CD4-positive, alpha-beta T cell (primary cell): ENCODE data around the gene HK3. TPM values are rescaled to one million over a fixed set of nuclear protein-coding genes. Genes with fewer than 3 reads are reported as not detected.

Source experiments
- ATAC-seq: fragments of 200-7000 bp; cut with Tn5 transposase; one replicate; pipeline ENCODE4 v1.10.0; 2022; ENCODE audit warnings: mild to moderate bottlenecking; ENCODE audit not compliant: poor library complexity
- CTCF ChIA-PET: fragments of 350-600 bp; sonication (Branson Sonifier 250); formaldehyde crosslinking; loops from one replicate; lab custom pipeline; 2021; ENCODE audit warnings: antibody characterized with exemption, inconsistent platforms; lab: Charles Lee
- POLR2A ChIA-PET: fragments of 350-600 bp; sonication (Branson Sonifier 250); formaldehyde crosslinking; loops from one replicate; lab custom pipeline; 2021; ENCODE audit warnings: antibody characterized with exemption, inconsistent platforms; lab: Charles Lee
- DNase-seq, 14 experiments: peaks; one replicate each; pipeline ENCODE4 v3.0.0-alpha.2; 2013 to 2020; ENCODE audit warnings: mixed read lengths in 2 of 14
- H3K27ac ChIP-seq, 2 donors: one replicate each; pipeline versions ENCODE4 v1.5.1 to v1.7.0; 2013; ENCODE audit warnings: low read length in 2 of 2, low read depth in 1 of 2, mild to moderate bottlenecking in 1 of 2
- H3K27me3 ChIP-seq, 2 experiments: 1 replicate in 1 of 2; 2 replicates in 1 of 2; pipeline versions ENCODE4 v1.6.1 to v1.7.0; 2013; ENCODE audit warnings: low read length in 2 of 2, control low read depth in 1 of 2, mild to moderate bottlenecking in 1 of 2, moderate library complexity in 1 of 2; ENCODE audit not compliant: insufficient read depth in 2 of 2, control insufficient read depth in 1 of 2
- H3K36me3 ChIP-seq: one replicate; pipeline ENCODE4 v1.6.1; 2013; ENCODE audit warnings: low read length, control low read depth; ENCODE audit not compliant: insufficient read depth
- H3K4me1 ChIP-seq: one replicate; pipeline ENCODE4 v1.6.1; 2013; ENCODE audit warnings: low read length, control low read depth; ENCODE audit not compliant: insufficient read depth
- H3K4me3 ChIP-seq: one replicate; pipeline ENCODE4 v1.5.1; 2013; ENCODE audit warnings: mild to moderate bottlenecking, low read length, moderate library complexity
- H3K9me3 ChIP-seq, 2 experiments: 1 replicate in 1 of 2; 2 replicates in 1 of 2; pipeline versions ENCODE4 v1.6.1 to v1.7.0; 2013; ENCODE audit warnings: low read length in 2 of 2, mild to moderate bottlenecking in 2 of 2, control low read depth in 1 of 2, moderate library complexity in 1 of 2; ENCODE audit not compliant: control insufficient read depth in 1 of 2, insufficient read depth in 1 of 2
- H3K27ac Mint-ChIP-seq: one replicate; pipeline ENCODE4 v1.8.0; 2020; ENCODE audit warnings: mixed read lengths
- H3K27me3 Mint-ChIP-seq: one replicate; pipeline ENCODE4 v1.8.0; 2021; ENCODE audit warnings: mixed read lengths
- H3K36me3 Mint-ChIP-seq: one replicate; pipeline ENCODE4 v1.8.0; 2021; ENCODE audit warnings: low read depth, mixed read lengths
- H3K4me1 Mint-ChIP-seq: one replicate; pipeline ENCODE4 v1.8.0; 2021; ENCODE audit warnings: low read depth, mixed read lengths
- H3K4me3 Mint-ChIP-seq: one replicate; pipeline ENCODE4 v1.8.0; 2020; ENCODE audit warnings: mild to moderate bottlenecking, mixed read lengths
- H3K9me3 Mint-ChIP-seq: one replicate; pipeline ENCODE4 v1.8.0; 2020; ENCODE audit warnings: mixed read lengths
- intact Hi-C, 2 experiments: fragments of 100-400 bp; cut with DNase I in 1 of 2; cut with micrococcal nuclease in 1 of 2; formaldehyde crosslinking; loops; one replicate each; pipeline versions ENCODE4 v1.15.1 to v1.9.0; 2023 to 2025; cut with DNase I, micrococcal nuclease
- total RNA-seq, 174 experiments: library from RNA in 2 of 174; stranded (reverse) in 2 of 174; gene quantifications; one replicate each; pipeline ENCODE4 v1.2.3 and lab custom pipeline; 2021 to 2026
- TF ChIP-seq, protein P1 (sequence below): fragments of 200-600 bp; IDR thresholded peaks from one replicate; pipeline ENCODE4 v1.8.0; 2022; ENCODE audit warnings: antibody characterized with exemption, mild to moderate bottlenecking

The HK3 gene
- total RNA-seq, 2 experiments from 2014 or later, result 0.74 to 1.2 TPM

GRCh38 chr5:176862330-176862995 is 36.7 kb downstream of the HK3 start:
- DNase-seq (no peak), ATAC-seq (no peak)
- Histone ChIP-seq H3K36me3 (no peaks in the 10 kb centered on the region), H3K4me3 (no peak overlapping the region), H3K9me3 (peaks cover 0 to 26% of the 10 kb centered on the region in 2 experiments), H3K27me3 (peaks cover 44 to 50% of the 10 kb centered on the region in 2 experiments), H3K4me1 (no peaks in the 10 kb centered on the region), H3K27ac (no peak overlapping the region)
- Mint-ChIP-seq H3K9me3 (no peaks in the 10 kb centered on the region), H3K4me3 (no peak overlapping the region), H3K36me3 (no peaks in the 10 kb centered on the region), H3K4me1 (no peaks in the 10 kb centered on the region), H3K27me3 (peaks cover 49% of the 10 kb centered on the region), H3K27ac (no peak overlapping the region)
- POLR2A ChIA-PET, result no interaction called here
- intact Hi-C loops, result no loop called here
- TF ChIP-seq, protein P1, sequence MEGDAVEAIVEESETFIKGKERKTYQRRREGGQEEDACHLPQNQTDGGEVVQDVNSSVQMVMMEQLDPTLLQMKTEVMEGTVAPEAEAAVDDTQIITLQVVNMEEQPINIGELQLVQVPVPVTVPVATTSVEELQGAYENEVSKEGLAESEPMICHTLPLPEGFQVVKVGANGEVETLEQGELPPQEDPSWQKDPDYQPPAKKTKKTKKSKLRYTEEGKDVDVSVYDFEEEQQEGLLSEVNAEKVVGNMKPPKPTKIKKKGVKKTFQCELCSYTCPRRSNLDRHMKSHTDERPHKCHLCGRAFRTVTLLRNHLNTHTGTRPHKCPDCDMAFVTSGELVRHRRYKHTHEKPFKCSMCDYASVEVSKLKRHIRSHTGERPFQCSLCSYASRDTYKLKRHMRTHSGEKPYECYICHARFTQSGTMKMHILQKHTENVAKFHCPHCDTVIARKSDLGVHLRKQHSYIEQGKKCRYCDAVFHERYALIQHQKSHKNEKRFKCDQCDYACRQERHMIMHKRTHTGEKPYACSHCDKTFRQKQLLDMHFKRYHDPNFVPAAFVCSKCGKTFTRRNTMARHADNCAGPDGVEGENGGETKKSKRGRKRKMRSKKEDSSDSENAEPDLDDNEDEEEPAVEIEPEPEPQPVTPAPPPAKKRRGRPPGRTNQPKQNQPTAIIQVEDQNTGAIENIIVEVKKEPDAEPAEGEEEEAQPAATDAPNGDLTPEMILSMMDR, result no peak
- CTCF ChIA-PET, result no interaction called here

DNA sequence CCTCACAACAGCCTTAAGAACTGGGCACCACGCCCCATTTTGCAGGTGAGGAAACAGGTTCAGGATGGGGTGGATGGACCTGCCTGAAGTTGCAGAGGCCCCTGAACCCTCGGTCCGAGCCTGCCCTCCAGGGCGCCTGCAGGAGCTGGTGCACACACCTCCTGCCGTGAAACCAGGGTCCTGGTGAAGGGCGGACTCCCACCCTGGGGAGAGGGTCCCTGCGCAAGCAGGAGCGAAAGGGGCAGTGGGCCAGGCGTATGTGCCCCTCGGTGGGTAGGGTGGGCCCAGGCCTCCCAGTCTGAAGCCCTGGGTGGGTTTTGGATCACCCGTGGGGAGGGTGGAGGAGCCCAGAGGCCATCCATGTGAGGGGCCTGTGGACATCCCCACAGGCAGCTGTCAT is 37.9 kb downstream of the HK3 start:
- ATAC-seq, result no peak
- H3K4me1 Mint-ChIP-seq, result no peaks in the 10 kb centered on the region
- no peak overlapping the region for H3K4me3 Mint-ChIP-seq
- no peak overlapping the region for H3K4me3 ChIP-seq
- H3K9me3 ChIP-seq, result peaks cover 0 to 26% of the 10 kb centered on the region in 2 experiments
- H3K9me3 Mint-ChIP-seq, result no peaks in the 10 kb centered on the region
- no peak for DNase-seq
- H3K36me3 Mint-ChIP-seq, result no peaks in the 10 kb centered on the region
- no peaks in the 10 kb centered on the region for H3K36me3 ChIP-seq
- H3K4me1 ChIP-seq, result no peaks in the 10 kb centered on the region
- H3K27ac ChIP-seq, result no peak overlapping the region
- intact Hi-C loops, result no loop called here
- H3K27ac Mint-ChIP-seq, result no peak overlapping the region
- peaks cover 40% of the 10 kb centered on the region for H3K27me3 Mint-ChIP-seq
- H3K27me3 ChIP-seq, result peaks cover 40 to 42% of the 10 kb centered on the region in 2 experiments
- POLR2A ChIA-PET, result no interaction called here
- CTCF ChIA-PET, result no interaction called here
- TF ChIP-seq, protein P1, result no peak

- Mint-ChIP-seq H3K9me3 (no peaks in the 10 kb centered on the region), H3K27me3 (peaks cover 33% of the 10 kb centered on the region), H3K4me3 (no peak overlapping the region), H3K4me1 (no peaks in the 10 kb centered on the region), H3K27ac (no peak overlapping the region), H3K36me3 (no peaks in the 10 kb centered on the region)
- H3K4me3 ChIP-seq, result no peak overlapping the region
- no peaks in the 10 kb centered on the region for H3K4me1 ChIP-seq
- peaks cover 0 to 26% of the 10 kb centered on the region in 2 experiments for H3K9me3 ChIP-seq
- peaks cover 32 to 33% of the 10 kb centered on the region in 2 experiments for H3K27me3 ChIP-seq
- ChIA-PET CTCF (no interaction called here), POLR2A (no interaction called here)
- DNase-seq (no peak), ATAC-seq (no peak)
- H3K36me3 ChIP-seq, result no peaks in the 10 kb centered on the region
- TF ChIP-seq, protein P1, result no peak
- intact Hi-C loops, result no loop called here
- H3K27ac ChIP-seq, result no peak overlapping the region
Observed at GRCh38 chr5:176860381-176860780, 38.8 kb downstream of the HK3 start.
